PC-3 (cell line): Measurements from ENCODE around the gene NKAIN2. TPM values are rescaled to one million over a fixed set of nuclear protein-coding genes. Genes with fewer than 3 reads are reported as not detected.

ENCODE experiments used
- ATAC-seq: fragments of 200-7000 bp; cut with Tn5 transposase; 2 replicates; pipeline ENCODE4 v1.9.1; 2020; ENCODE audit warnings: mild to moderate bottlenecking, moderate library complexity
- BruUV-seq: library from RNA; stranded (reverse); fragments of 400-500 nt; replicated peaks from 2 replicates; lab custom pipeline; 2021; lab: Mats Ljungman, UMichigan
- CTCF ChIA-PET: fragments of 300-600 bp; sonication (Branson Sonifier 250); formaldehyde crosslinking; loops from one replicate; lab custom pipeline; 2022; ENCODE audit warnings: antibody characterized with exemption; lab: Charles Lee
- POLR2A ChIA-PET: fragments of 300-600 bp; sonication (Branson Sonifier 250); formaldehyde crosslinking; loops from one replicate; lab custom pipeline; 2022; ENCODE audit warnings: antibody characterized with exemption; ENCODE audit not compliant: unreplicated experiment; lab: Charles Lee
- DNase-seq: peaks from one replicate; pipeline ENCODE4 v3.0.0-alpha.2; 2015
- H2AFZ ChIP-seq: fragments of 300-600 bp; sonication (generic); 2 replicates; pipeline ENCODE4 v1.6.0; 2016; ENCODE audit warnings: antibody characterized with exemption, low read length
- H3F3A ChIP-seq: fragments of 300-600 bp; sonication (generic); one replicate; pipeline ENCODE4 v1.6.0; 2017; ENCODE audit warnings: antibody characterized with exemption, low read length, control low read depth, mild to moderate bottlenecking; ENCODE audit not compliant: unreplicated experiment
- H3K27ac ChIP-seq: fragments of 300-600 bp; sonication (generic); 2 replicates; pipeline ENCODE4 v1.5.1; 2016; ENCODE audit warnings: mild to moderate bottlenecking, low read length
- H3K27me3 ChIP-seq: fragments of 300-600 bp; sonication (generic); 2 replicates; pipeline ENCODE4 v1.6.1; 2016; ENCODE audit warnings: low read length, mixed read lengths
- H3K36me3 ChIP-seq: fragments of 300-600 bp; sonication (generic); 2 replicates; pipeline ENCODE4 v1.6.1; 2016; ENCODE audit warnings: low read depth, mixed run types, low read length, mixed read lengths
- H3K4me1 ChIP-seq: fragments of 300-600 bp; sonication (generic); 2 replicates; pipeline ENCODE4 v1.5.1; 2016; ENCODE audit warnings: low read length; ENCODE audit not compliant: insufficient read depth
- H3K4me2 ChIP-seq: fragments of 300-600 bp; sonication (generic); 2 replicates; pipeline ENCODE4 v1.6.0; 2016; ENCODE audit warnings: low read length
- H3K4me3 ChIP-seq: fragments of 300-600 bp; sonication (generic); 2 replicates; pipeline ENCODE4 v1.5.1; 2016; ENCODE audit warnings: mild to moderate bottlenecking, low read length, mixed read lengths
- H3K79me2 ChIP-seq: fragments of 300-600 bp; sonication (generic); 2 replicates; pipeline ENCODE4 v1.6.1; 2017; ENCODE audit warnings: low read length, mixed read lengths
- H3K9ac ChIP-seq: fragments of 300-600 bp; sonication (generic); 2 replicates; pipeline ENCODE4 v1.6.0; 2016; ENCODE audit warnings: mild to moderate bottlenecking, low read length
- H3K9me2 ChIP-seq: fragments of 300-600 bp; sonication (generic); replicated peaks from 2 replicates; pipeline ENCODE4 v1.6.1; 2016; ENCODE audit warnings: mixed run types, low read length, mixed read lengths
- H3K9me3 ChIP-seq: fragments of 300-600 bp; sonication (generic); 2 replicates; pipeline ENCODE4 v1.6.1; 2016; ENCODE audit warnings: low read length, mixed read lengths
- H4K20me1 ChIP-seq: fragments of 300-600 bp; sonication (generic); 2 replicates; pipeline ENCODE4 v1.6.1; 2016; ENCODE audit warnings: low read length, mixed read lengths
- CTCF ChIP-seq: fragments of 300-600 bp; sonication (generic); conservative IDR thresholded peaks from 2 replicates; pipeline ENCODE4 v1.5.1; 2017; ENCODE audit warnings: antibody characterized with exemption, low read depth, mild to moderate bottlenecking, low read length
- EZH2 ChIP-seq: fragments of 300-600 bp; sonication (generic); IDR thresholded peaks from one replicate; pipeline ENCODE4 v1.6.1; 2017; ENCODE audit warnings: antibody characterized with exemption, mild to moderate bottlenecking, low read length; ENCODE audit not compliant: unreplicated experiment
- EZH2phosphoT487 ChIP-seq: fragments of 300-600 bp; sonication (generic); IDR thresholded peaks from 2 replicates; pipeline ENCODE4 v1.6.1; 2018; ENCODE audit warnings: mild to moderate bottlenecking, antibody characterized with exemption, low read length, borderline replicate concordance
- intact Hi-C: fragments of 100-400 bp; cut with micrococcal nuclease; formaldehyde crosslinking; loops from 2 replicates; pipeline ENCODE4 v1.9.0; 2023
- total RNA-seq: library from RNA; depleted of rRNA; stranded (reverse); fragments of >200 nt; gene quantifications from 2 replicates; pipeline ENCODE4 v1.2.3, GENCODE V29; 2014

NKAIN2 gene
- total RNA-seq, 1 experiment from 2014 or later, result not detected

GRCh38 chr6:124607119-124607627 is 803.5 kb downstream of the NKAIN2 start:
- TF ChIP-seq EZH2, result no peak
- intact Hi-C loops, result no loop called here
- ATAC-seq (no peak), DNase-seq (no peak)
- ChIA-PET POLR2A (interaction anchor here (0.5 kb wide), 1 partner anchor 43 kb away, joined by 4 read pairs; no protein-coding TSS in a partner anchor), CTCF (no interaction called here)
- Histone ChIP-seq H3K36me3 (no peaks in the 10 kb centered on the region), H3K9me3 (no peaks in the 10 kb centered on the region), H3K4me1 (no peaks in the 10 kb centered on the region), H3K27ac (no peak overlapping the region), H3K4me2 (no peak overlapping the region), H2AFZ (no peak overlapping the region), H3K4me3 (no peak overlapping the region), H4K20me1 (no peaks in the 10 kb centered on the region), H3K9ac (no peak overlapping the region), H3K27me3 (peaks cover 3% of the 10 kb centered on the region; the same call in 1 of the 2 replicates), H3K9me2 (no peaks in the 10 kb centered on the region), H3K79me2 (no peaks in the 10 kb centered on the region), H3F3A (no peaks in the 10 kb centered on the region)
- BruUV-seq, result no TSS peak

GRCh38 chr6:124613031-124613430 is 809.4 kb downstream of the NKAIN2 start:
- H3K4me1 ChIP-seq, result no peaks in the 10 kb centered on the region
- no peaks in the 10 kb centered on the region for H3F3A ChIP-seq
- no peak overlapping the region for H3K4me2 ChIP-seq
- H3K9me3 ChIP-seq, result no peaks in the 10 kb centered on the region
- peaks cover 3% of the 10 kb centered on the region; the same call in 1 of the 2 replicates for H3K27me3 ChIP-seq
- H2AFZ ChIP-seq, result no peak overlapping the region
- POLR2A ChIA-PET, result no interaction called here
- no peak overlapping the region for H3K27ac ChIP-seq
- CTCF ChIA-PET, result no interaction called here
- ATAC-seq (no peak), DNase-seq (no peak)
- no peak overlapping the region for H3K9ac ChIP-seq
- no peak for TF ChIP-seq CTCF
- TF ChIP-seq EZH2, result no peak
- no peak for TF ChIP-seq EZH2phosphoT487
- no peaks in the 10 kb centered on the region for H3K36me3 ChIP-seq
- no peaks in the 10 kb centered on the region for H4K20me1 ChIP-seq
- intact Hi-C loops, result no loop called here
- no peak overlapping the region for H3K4me3 ChIP-seq
- no TSS peak for BruUV-seq
- H3K79me2 ChIP-seq, result no peaks in the 10 kb centered on the region
- H3K9me2 ChIP-seq, result no peaks in the 10 kb centered on the region

GRCh38 chr6:124622351-124622750 is 818.7 kb downstream of the NKAIN2 start:
- H3K9me2 ChIP-seq, result no peaks in the 10 kb centered on the region
- no peaks in the 10 kb centered on the region for H3K36me3 ChIP-seq
- ATAC-seq (no peak), DNase-seq (no peak)
- H3K27ac ChIP-seq, result no peak overlapping the region
- intact Hi-C loops, result no loop called here
- ChIA-PET POLR2A (no interaction called here), CTCF (no interaction called here)
- no TSS peak for BruUV-seq
- no peak for TF ChIP-seq EZH2
- TF ChIP-seq EZH2phosphoT487, result no peak
- no peak for TF ChIP-seq CTCF
- H3K4me1 ChIP-seq, result no peaks in the 10 kb centered on the region
- no peak overlapping the region for H3K9ac ChIP-seq
- no peaks in the 10 kb centered on the region for H3K79me2 ChIP-seq
- no peaks in the 10 kb centered on the region for H4K20me1 ChIP-seq
- H3K4me2 ChIP-seq, result no peak overlapping the region
- no peaks in the 10 kb centered on the region for H3F3A ChIP-seq
- H2AFZ ChIP-seq, result no peak overlapping the region
- H3K27me3 ChIP-seq, result no peaks in the 10 kb centered on the region
- no peaks in the 10 kb centered on the region for H3K9me3 ChIP-seq
- H3K4me3 ChIP-seq, result no peak overlapping the region
